ENCODE results near the gene OR13J1.
"Not testable (repeated sequence)": the region's sequence is repeated elsewhere in the genome, so short reads cannot be mapped to it uniquely, and the experiment has no call there.

GRCh38 chr9:35913429-35913828 lies 43.2 kb upstream of the OR13J1 start:
- not testable (repeated sequence) for TF ChIP-seq CTCF (IDR thresholded peaks at IDR 0.05; ENCODE audit: insufficient read depth, low read length, poor library complexity, severe bottlenecking); EZH2phosphoT487 (conservative IDR thresholded peaks at IDR 0.05; ENCODE audit: low read length)

Data from SU-DHL-6 (cell line).